HG02623 (cell line): Measurements from ENCODE around the gene ACOX1.
A peak's percentile ranks its signal among the peaks of the same experiment; 100 is the strongest.

ENCODE experiments used
- ATAC-seq: cut with Tn5 transposase; IDR thresholded peaks from one replicate; pipeline ENCODE4 v1.9.1; 2021; ENCODE audit warnings: moderate library complexity; ENCODE audit not compliant: unreplicated experiment

ACOX1 gene

DNA sequence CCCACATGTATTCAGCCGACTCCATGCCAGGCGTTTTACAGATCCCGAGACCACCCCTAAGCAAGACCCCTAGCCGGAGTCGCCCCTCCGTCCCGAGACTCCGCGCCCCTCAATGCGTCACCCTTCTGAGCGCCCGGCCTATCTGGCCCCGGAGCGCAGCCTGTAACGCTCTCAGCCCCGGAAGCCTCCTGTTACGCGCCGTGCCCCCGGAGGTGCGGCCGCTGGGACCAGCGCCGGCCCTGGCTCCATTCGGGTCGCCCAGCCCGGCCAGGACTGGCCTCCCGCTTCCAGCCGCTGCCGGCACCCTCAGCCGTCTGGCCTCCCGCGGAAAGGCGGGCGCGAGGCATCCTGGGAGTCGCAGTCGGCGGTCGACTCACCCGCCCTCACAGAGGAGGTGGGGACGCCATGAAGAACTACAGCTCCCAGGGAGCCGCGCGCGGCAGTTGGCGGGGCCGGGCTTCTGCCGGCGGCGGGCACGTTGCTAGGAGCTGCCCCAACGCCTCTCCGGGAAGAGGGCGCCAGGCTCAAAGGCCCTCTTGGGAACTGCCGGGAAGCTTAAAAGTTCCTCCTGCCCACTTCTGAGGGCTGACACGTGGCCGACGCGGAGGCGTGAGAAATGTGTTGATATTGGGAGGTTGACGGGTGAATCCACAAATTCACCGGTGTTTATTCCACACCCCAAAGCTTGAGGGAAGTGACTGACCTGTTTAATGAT is 38.1 kb downstream of the ACOX1 start, which contains the start of gene FBF1:
Gene FBF1, minus strand, starts transcription at position 316 of the 715 bp plus-strand sequence. CDS start 2,893 bp downstream, outside the sequence.
- ATAC-seq: peak; percentile 96

DNA sequence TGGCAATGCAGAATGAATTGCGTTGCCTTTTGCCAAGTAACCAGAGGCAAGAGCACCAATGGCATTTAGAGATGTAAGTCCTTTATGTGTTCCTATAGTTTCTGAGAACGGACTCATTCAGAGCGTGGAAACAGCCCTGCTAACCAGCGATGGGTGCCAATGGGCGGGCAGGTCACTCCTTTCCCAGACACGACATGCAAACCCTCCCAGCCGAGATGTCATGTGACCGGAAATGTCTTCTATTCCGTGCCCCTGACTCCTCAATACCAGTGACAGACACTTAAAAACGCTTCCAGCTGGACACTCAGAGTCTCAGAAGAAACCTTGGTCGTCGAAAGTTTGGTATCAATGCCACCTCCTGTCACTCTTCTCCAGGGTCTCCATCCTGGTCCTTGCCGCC is 41.3 kb downstream of the ACOX1 start:
- ATAC-seq: no peak

DNA sequence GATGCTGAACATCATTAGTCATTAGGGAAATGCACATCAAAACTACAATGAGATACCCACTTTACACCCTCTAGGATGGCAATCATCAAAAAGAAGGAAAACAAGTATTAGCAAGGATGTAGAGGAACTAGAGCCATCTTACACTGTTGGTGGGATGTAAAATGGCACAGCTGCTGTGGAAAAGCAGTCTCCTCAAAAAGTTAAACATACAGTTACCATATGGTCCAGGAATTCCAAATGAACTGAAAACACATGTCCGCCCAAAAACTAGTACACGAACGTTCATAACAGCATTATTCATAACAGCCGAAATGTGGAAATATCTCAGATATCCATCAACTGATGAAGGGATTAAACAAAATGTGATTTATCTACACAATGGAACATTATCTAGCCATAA is 45.2 kb downstream of the ACOX1 start:
- ATAC-seq: no peak

DNA sequence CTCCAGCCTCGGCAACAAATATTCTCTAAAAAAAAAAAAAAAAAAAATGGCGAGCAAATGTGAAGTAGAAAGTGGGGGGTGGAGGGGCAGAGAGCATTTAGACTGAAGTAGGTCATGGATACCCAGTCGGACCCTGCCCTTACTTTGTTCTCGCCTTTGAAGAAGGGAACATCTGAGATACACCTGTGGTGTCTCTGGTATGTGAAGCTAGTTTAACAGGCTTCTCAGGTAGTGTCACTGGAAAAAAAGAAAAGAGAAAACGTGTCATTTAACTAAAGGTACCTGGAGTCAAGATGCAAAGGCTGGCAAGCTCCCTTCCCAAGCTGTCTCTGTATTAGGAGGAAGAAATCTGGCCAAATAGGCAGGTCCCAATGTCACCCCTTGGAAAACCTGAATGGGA is 46.1 kb downstream of the ACOX1 start:
- ATAC-seq: no peak

DNA sequence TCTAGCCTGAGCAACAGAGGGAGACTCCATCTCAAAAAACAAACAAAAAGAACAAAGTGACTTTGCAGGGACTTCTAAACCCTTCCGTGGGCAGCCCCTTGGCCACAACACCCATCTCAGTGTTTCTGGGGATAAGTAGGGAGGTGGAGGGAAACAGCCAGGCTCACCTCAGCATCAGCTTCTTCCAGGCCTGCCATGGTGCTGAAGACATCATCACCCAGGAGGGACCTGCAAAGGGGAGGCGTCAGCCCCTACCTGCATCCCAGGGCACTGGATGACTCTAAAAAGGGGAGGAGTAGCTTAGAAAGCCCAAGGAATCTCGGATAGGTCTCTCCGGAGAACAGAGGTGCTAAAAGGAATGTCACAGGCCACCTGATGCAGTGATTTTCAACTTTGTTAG is 47.9 kb downstream of the ACOX1 start:
- no peak for ATAC-seq

DNA sequence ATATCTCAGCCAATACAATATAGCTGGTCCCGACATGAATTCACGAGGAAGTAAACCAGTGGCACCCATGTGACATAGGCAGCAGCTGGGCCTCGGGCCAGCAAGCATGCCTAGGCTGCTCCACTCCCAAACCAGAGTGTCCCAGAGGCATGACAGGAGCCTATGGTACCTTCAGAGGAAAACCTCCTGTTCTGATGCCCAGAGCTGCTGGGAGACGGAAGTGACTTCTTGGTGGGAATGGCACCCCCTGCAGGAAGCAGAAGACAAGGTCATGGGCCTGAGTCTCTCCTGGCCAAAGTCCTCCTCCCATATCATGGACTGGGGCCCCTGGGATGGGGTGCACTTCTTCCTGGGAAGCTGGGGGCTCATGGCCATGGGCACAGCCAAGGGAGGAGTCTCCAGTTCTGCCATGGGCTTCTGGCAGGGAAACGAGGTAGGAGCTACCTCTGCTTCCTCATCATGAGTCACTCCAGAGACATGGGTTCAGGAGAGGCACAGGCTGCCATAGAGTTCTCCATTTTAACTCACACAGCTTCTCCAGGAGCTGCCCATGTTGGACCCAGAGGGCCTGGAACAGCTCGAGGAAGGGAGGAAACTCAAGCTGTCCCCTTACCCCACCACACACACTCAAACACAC is 51.6 kb downstream of the ACOX1 start:
- ATAC-seq: no peak

DNA sequence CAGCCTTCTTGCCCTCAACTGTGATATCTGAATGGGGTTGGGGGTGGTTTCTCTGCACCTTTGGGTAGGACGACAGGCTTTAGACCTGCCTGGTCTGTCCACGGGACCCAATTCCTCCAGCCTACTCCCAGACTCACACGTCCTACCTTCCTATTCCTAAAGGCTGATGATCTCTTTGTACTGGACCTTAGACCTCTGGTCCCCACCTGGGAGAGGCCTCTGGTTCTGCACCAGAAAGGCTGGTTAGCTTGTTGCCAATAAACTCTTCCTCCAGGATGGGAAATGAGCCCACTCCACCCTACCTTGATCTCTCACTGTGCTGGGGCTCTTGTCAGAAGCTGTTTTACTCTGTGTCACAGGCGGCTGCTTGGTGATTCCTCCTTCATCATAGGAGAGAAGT is 52.5 kb downstream of the ACOX1 start:
- ATAC-seq: no peak

DNA sequence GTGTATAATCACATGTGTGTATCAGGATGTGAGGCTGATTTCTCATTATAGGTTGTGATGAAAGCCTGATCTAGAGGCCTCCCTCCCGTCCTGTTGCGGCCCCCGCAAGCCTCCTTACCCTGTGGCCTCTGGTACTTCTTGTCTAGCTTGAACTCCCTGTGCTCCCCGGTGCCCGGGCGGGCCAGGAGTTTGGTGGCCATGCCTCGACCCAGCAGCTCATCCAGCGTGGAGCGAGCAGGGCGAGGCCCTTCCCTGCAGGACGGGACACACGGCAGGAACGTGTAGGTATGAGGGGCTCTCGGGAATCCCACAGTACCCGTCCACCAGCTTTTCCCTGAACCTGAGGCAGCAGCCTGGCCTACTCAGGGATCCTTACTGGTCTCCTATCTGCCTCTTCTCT is 53.1 kb downstream of the ACOX1 start:
- ATAC-seq: no peak

DNA sequence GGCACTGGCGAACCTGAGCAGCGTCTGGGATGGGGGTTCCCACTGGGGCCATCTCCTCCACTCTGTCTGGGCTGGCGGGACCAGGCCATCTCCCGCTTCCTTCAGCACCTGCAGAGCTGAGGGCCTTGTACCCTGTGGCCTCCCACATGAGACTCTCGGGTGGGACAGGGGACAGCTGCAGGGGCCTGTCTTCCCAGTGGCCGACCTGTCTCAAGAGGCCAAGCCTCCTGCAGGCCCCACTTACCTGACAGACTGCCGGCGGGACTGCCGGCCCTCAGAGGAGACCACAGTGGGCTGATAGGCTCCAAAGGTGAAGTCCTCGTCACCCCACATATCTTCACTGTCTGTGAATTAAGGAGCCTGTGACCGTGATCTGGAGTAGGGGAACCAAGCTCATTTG is 53.9 kb downstream of the ACOX1 start:
- no peak for ATAC-seq

DNA sequence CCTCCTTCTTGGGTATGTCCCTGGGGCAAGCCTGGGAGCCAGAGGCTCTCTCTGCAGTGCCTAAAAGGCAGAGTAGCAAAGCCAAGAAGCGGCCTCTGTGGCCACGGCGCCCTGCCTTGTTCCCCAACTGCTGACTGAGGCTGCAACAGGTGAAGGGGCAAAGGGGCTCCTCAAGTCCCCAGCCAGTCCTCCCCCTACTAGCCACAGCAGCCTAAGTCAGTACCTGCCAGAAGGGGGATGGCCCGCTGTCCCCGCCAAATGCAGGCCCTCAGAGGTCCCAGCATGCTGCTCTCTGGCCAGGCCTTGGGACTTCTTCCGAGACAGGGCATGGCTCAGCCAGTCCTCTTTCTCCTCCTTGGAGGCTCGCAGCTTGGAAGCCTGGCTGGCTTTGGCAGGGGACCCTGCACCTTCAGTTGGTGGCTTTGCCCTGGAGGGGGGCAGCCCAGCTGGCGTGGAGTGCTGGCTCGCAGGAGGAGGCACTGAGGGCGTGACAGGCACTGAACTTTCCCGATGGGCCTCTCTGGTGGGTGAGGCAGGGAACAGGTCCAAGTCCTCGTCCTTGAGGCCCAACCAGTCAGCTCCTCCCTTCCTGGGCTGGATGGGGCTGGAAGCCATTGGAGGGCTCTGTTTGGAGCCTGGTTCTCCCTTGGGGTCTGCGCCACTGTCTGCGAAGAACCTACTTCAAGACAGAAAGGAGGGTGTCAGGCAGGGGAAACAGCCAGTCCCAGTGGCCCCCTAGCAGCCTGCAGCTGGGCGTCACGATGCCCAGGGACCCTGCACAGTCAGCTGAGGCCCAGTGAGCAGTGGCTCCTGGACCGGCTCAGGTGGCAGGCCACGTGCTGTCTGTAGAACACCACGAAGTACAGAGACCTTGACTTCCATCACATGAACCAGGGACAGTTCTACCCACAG is 55.7 kb downstream of the ACOX1 start:
- no peak for ATAC-seq

DNA sequence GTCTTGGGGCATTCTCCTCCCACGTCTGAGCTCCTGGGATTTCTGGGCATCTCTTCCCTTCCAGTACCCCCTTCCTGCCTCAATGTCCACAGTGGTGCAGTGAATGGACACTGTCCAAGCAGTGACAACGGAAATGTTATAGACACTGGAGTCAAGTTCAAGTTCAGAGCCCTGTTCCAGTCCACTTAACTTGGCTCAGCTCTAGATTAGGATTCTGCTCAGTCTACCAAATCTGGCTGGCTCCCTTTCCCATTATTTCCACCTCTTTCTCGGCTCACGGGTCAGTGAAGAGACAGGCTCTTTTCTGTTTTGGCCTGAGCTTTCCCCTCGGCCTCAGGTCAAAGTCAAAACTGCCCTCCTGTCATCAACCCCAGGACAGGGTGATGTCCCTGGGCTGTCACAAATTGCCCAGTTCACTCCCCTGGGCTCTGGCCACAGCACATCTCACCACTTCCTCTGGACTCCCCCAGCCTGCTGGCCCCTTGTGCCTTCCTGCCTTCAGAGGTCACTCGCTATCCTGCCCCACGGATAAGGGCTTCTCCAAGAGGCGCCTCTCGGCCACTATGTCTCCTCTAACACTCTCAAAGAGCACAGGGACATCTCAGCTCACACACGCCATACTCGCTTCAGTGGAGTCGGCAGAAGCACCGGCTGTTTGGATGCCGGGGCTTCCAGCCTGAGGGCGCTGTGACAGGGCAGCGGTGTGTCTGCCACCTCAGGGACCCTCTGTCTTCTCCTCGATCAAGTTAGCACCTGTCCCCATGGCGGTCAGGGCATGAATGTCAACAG is 56.6 kb downstream of the ACOX1 start:
- no peak for ATAC-seq

DNA sequence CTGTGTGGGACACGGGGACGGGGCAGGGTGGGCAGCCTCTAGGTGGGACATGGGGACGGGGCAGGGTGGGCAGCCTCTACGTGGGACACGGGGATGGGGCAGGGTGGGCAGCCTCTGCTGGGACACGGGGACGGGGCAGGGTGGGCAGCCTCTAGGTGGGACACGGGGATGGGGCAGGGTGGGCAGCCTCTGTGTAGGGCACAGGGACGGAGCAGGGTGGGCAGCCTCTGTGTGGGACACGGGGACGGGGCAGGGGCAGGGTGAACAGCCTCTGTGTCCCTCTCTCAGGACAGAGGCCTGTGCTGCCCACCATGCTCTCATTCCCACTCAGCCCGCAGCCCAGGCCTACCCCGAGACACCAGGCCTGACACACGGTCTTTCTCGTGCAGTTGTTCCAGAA is 57.4 kb downstream of the ACOX1 start:
- ATAC-seq: no peak

DNA sequence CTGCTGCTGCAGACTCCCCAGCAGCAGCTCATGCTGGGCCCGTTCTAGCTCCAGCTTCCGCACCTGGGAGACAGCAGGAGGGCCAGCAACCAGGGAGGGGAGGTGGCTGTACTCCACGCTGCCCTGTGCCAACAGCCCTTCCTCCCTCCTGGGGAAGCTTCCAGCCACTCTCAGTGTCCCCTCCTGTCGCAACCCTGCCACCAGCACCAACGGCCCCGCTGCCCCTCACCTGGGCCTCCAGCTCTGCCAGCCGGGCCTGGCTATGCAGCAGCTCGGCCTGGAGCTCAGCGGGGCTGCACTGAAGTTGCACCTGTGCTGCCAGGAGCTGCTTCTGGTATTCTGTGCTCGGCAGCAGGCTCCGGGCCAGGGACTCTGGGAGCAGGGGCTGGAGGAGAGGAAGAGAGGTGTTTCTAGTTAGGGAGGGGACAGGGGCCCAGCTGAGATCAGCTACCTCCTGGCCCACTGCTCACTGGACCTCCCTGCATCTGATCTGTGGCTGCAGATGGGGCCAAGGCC is 58.9 kb downstream of the ACOX1 start:
- no peak for ATAC-seq

DNA sequence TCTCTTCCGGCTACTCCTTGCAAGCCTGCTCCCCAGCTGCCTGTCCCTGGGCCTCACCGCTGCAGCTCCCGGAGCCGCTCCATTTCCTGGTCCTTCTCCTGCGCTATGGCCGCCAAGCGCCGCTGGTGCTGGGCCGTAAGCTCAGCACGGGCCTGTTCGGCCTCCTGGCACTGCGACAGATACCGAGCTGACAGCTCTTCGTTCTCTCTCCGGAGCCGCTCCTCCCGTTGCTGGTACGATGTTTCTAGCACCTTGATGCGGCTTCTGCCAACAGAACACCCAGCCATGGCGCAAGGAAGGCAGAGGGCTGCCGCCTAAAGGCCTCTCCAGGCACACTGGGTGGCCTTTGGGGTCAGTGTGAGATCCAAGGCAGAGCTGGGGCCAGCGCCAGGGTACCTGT is 59.4 kb downstream of the ACOX1 start:
- ATAC-seq: no peak

DNA sequence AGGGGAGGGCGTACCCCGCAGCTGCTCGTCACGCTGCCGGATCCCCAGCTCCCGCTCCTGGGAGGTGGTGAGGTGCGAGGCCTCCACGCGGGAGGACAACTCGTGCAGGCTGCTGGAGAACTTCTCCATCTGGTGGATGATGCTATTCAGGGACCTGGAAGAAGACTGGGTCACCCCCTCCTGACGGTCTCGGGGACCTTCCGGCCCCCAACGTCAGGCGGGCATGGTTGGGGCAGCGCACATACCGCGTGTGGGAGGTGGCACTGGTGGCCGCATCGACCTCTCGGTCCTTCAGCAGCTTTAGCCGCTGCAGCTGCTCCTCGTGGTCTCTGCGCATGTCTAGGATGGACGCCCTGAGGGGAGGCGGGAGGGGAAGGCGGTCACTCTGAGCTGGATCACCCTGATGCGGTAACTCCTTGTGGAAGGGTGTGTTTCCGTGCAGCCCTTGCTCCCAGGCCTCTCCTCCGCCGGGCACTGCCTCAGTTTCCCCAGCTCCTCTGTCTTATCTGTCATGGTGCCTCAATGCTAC is 61.0 kb downstream of the ACOX1 start:
- ATAC-seq: no peak

DNA sequence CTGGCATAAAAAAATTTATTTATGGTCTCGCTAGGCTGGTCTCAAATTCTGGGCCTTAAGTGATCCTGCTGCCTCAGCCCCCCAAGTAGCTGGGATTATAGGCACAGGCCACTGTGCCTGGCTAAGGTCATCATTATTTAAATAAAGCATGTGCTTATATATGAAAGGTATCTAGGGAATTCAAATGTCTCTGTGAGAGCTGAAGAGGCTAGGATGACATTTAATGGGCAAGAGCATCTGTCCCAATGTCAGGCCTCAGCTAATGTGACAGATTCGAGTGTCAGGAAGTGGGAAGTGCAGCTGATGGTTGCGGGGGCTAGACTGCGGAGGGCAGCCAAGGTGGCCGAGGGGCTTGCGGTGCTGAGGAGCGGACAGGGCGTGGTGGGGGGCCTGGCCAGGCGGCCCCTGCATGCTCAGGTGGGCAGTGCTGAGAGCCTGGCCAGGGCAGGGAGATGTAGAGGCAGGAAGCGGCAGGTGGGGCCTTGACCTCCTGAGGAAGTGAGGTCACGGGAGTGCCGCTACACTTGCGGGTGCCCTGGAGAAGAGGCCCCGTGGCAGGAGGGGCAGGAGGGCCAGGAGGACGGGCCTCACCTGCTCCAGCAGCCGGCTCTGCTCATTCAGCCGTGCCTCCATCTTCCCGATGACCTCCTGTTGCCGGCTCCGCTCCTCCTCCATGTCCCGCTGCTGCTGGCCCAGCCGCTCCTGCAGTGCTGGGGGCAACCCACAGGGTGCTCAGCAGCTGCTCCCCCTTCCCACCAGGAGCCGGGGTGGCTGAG is 61.6 kb downstream of the ACOX1 start:
- no peak for ATAC-seq

DNA sequence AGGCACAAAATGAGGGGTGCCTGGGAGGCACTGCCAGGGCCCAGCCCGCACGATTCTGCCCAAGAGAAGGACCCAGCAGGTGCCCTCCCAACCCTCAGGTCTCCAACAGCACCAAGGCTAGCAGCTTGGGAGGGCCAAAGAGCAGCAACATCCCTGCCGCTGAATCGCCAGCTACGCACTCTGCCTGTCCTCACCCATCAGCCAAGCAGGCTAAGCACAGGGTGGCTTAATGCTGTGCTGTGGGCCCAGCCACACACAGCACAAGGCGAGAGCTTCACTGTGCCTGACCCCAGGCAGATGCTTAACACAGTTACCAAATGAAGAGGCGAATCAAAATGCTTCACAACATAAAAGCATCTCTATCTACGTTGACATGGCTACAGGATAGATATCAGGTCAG is 63.7 kb downstream of the ACOX1 start:
- ATAC-seq: no peak

DNA sequence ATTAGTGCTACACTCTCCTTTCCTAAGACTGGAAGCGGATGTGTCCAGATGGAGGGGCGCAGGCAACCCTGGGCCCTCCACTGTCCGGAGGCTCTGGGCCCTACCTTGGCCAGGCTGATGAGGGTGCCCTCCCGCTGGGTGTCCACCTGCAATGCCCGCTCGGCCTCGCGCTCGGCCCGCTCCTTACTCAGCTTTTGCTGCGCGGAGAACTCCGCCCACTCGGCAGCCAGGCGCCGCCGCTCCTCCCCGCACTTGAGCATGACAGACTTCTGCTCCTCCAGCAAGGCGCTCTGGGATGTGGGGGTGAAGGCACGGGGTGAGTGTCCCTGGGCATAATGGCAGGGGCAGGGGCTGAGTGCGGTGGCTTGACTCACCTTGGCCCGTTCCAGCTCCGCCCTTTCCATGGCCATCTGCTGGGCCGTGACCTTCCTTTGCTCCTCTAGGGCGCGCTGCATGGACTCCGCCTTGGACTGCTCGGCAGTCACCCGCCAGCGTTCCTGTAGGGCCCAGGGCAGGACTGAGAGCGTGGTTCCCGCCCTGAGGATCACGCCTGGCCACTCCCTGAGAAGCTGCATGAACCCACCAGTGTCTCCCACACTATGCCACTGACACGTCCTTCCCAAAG is 64.2 kb downstream of the ACOX1 start:
- no peak for ATAC-seq

DNA sequence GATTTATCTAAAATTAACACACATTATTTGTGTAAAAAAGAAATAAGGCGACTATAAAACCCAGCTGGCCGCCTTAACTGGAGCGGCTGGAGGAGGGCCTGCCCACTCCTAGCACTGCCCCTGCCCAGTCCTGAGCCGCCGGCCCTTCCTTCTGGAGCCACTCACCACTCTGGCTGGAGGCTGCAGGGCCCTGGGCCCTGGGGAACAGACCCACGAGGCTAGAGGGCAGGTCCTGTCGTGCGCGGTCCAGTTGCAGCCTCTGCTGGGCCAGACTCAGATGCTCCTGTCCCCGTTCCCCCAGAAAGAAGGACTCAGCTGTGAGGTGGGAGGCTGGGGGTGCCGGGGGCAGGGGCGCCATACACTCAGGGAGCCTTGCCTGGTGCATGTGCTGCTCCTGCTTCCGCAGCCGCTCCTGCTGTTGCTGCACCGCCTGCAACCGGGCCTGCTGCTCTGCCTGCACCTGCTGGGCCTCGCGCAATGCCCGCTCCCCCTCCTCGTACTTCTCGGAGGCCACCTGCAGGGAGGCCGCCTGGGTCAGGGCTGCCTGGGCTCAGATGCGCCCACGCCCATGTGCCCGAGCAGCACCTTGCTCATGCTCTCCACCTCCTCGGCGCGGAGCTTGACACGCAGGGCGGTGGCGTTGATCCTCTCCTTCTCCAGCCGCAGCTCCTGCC is 65.3 kb downstream of the ACOX1 start:
- no peak for ATAC-seq
